Measurements from ENCODE around the gene YEATS2.

DNA sequence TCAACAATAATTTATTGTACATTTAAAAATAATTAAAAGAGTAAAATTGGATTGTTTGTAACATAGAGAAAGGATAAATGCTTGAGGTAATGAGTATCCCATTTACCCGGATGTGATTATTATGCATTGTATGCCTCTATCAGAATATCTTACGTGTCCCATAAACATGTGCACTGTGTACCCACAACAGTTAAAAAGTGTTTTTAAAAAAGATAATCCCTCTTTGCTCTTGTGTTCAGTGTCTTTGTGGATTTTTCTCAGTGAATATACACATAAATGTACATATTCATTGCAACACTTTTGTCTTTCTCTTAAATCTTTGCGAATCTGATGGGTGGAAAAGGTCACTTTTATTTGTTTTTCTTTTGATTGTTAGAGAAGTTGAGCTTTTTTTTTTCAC, 20.4 kb downstream of the YEATS2 start:
- TF ChIP-seq, protein P1, sequence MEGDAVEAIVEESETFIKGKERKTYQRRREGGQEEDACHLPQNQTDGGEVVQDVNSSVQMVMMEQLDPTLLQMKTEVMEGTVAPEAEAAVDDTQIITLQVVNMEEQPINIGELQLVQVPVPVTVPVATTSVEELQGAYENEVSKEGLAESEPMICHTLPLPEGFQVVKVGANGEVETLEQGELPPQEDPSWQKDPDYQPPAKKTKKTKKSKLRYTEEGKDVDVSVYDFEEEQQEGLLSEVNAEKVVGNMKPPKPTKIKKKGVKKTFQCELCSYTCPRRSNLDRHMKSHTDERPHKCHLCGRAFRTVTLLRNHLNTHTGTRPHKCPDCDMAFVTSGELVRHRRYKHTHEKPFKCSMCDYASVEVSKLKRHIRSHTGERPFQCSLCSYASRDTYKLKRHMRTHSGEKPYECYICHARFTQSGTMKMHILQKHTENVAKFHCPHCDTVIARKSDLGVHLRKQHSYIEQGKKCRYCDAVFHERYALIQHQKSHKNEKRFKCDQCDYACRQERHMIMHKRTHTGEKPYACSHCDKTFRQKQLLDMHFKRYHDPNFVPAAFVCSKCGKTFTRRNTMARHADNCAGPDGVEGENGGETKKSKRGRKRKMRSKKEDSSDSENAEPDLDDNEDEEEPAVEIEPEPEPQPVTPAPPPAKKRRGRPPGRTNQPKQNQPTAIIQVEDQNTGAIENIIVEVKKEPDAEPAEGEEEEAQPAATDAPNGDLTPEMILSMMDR (IDR thresholded peaks at IDR 0.05) = no peak
- TF ChIP-seq POLR2A (IDR thresholded peaks at IDR 0.05) = no peak

Measured in lower leg skin (tissue), 3 donors.